Lower lobe of right lung (tissue), 2 donors: ENCODE data around the gene KIAA1755. TPM values are rescaled to one million over a fixed set of nuclear protein-coding genes. Genes with fewer than 3 reads are reported as not detected.

Experiments
- ATAC-seq, 2 donors: fragments of 200-7000 bp; cut with Tn5 transposase; one replicate each; pipeline ENCODE4 v1.9.1; 2020 to 2022; ENCODE audit warnings: mild to moderate bottlenecking in 2 of 2, moderate library complexity in 2 of 2
- DNase-seq: peaks from one replicate; pipeline ENCODE4 v3.0.0-alpha.2; 2020
- H3K27ac ChIP-seq: fragments of 200-600 bp; one replicate; pipeline ENCODE4 v1.8.0; 2022
- H3K27me3 ChIP-seq: fragments of 200-600 bp; one replicate; pipeline ENCODE4 v1.8.0; 2022; ENCODE audit warnings: low read depth
- H3K36me3 ChIP-seq: fragments of 200-600 bp; one replicate; pipeline ENCODE4 v1.8.0; 2022; ENCODE audit warnings: mild to moderate bottlenecking
- H3K4me1 ChIP-seq: fragments of 200-600 bp; one replicate; pipeline ENCODE4 v1.8.0; 2022
- H3K4me3 ChIP-seq: fragments of 200-600 bp; one replicate; pipeline ENCODE4 v1.8.0; 2022; ENCODE audit warnings: mild to moderate bottlenecking
- H3K9me3 ChIP-seq: fragments of 200-600 bp; one replicate; pipeline ENCODE4 v1.8.0; 2022
- CTCF ChIP-seq: fragments of 200-600 bp; IDR thresholded peaks from one replicate; pipeline ENCODE4 v1.8.0; 2022; ENCODE audit warnings: antibody characterized with exemption, mild to moderate bottlenecking
- intact Hi-C: fragments of 100-400 bp; cut with DNase I; formaldehyde crosslinking; loops from one replicate; pipeline ENCODE4 v1.11.0; 2022
- total RNA-seq: library from RNA; stranded (reverse); fragmentation: NEBNext Ultra II Directional; extraction: Animal tissue kit (Norgen Biotek cat#: 25700); gene quantifications from one replicate; pipeline ENCODE4 v1.2.1, GENCODE V29; 2021
- donor health status: DM: no; HTN: yes; CAD: no; lungs with severe emphysema.

Gene KIAA1755
- total RNA-seq, 1 donor from 2014 or later: 1.3 TPM

DNA sequence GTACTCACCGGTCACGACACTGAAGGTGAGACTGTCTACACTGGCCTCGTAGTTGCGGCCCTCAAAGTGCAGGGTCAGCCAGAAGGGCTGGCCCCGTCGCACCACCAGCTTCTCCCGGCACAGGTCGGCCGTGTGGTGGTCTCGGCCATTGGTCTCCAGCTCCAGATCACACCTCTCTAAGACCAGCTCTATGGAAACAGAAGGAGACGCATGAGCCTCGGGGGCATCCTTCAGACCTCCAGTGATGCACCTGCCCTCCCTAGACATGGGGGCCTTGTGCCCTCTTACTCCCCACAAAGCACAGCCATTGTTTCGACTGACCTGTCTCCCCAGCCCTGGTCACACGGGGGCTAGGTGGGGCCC is 99.1 kb downstream of the KIAA1755 start:
- Histone ChIP-seq H3K27me3 (no peaks in the 10 kb centered on the region), H3K36me3 (peaks cover 45% of the 10 kb centered on the region), H3K4me3 (peak overlapping the region; percentile 69), H3K9me3 (no peaks in the 10 kb centered on the region), H3K4me1 (peaks cover 79% of the 10 kb centered on the region), H3K27ac (peak overlapping the region; percentile 78)
- ATAC-seq: no peak
- no peak for TF ChIP-seq CTCF
- intact Hi-C loops: loop anchor here (10.0 kb wide), 1 partner anchor 87 kb away; no protein-coding TSS in a partner anchor
- no peak for DNase-seq

Other genes starting within 250 kb of the KIAA1755 start
- 16.7 TPM for gene TTI1, start 227.3 kb downstream of the KIAA1755 start, total RNA-seq
- gene RPRD1B, start 227.0 kb downstream of the KIAA1755 start, total RNA-seq: 25.6 TPM
- gene TGM2, start 95.5 kb downstream of the KIAA1755 start, total RNA-seq: 362 TPM
- 0.44 TPM for gene BPI, start 43.4 kb upstream of the KIAA1755 start, total RNA-seq
- gene LBP, start 85.7 kb upstream of the KIAA1755 start, total RNA-seq: not detected
- 17.9 TPM for gene SNHG17, start 174.6 kb upstream of the KIAA1755 start, total RNA-seq
- gene RALGAPB, start 212.1 kb upstream of the KIAA1755 start, total RNA-seq: 35.7 TPM